SK-N-SH treated with all-trans-retinoic acid at 6 μM for 48 hours (cell line): Measurements from ENCODE around the gene EFEMP1.

Experiments
- ATAC-seq: fragments of 200-7000 bp; cut with Tn5 transposase; 3 replicates; pipeline ENCODE4 v1.9.1; 2020; ENCODE audit warnings: mild to moderate bottlenecking, moderate library complexity
- ARNTL ChIP-seq: fragments of 450-650 bp; formaldehyde crosslinking; IDR thresholded peaks from 2 replicates; pipeline ENCODE4 v1.5.0; 2020; ENCODE audit warnings: low read depth, mild to moderate bottlenecking, moderate library complexity, borderline replicate concordance
- CSDC2 ChIP-seq: fragments of 250-450 bp; sonication (Bioruptor Pico); IDR thresholded peaks from 2 replicates; pipeline ENCODE4 v1.5.0; 2020; ENCODE audit warnings: mild to moderate bottlenecking, moderate library complexity
- ESRRG ChIP-seq: fragments of 250-450 bp; sonication (Bioruptor Pico); IDR thresholded peaks from 2 replicates; pipeline ENCODE4 v1.6.1; 2021; ENCODE audit warnings: mild to moderate bottlenecking
- GLIS3 ChIP-seq: fragments of 250-450 bp; sonication (Bioruptor Pico); IDR thresholded peaks from 2 replicates; pipeline ENCODE4 v1.5.0; 2020; ENCODE audit warnings: mild to moderate bottlenecking, moderate library complexity
- ISL1 ChIP-seq: fragments of 250-450 bp; sonication (Bioruptor Pico); IDR thresholded peaks from 2 replicates; pipeline ENCODE4 v2.1.2; 2022; ENCODE audit warnings: mild to moderate bottlenecking, moderate library complexity
- OSR1 ChIP-seq: fragments of 250-450 bp; sonication (Bioruptor Pico); IDR thresholded peaks from 2 replicates; pipeline ENCODE4 v1.8.0; 2022; ENCODE audit warnings: moderate library complexity, mild to moderate bottlenecking, inconsistent platforms
- PPARA ChIP-seq: fragments of 250-450 bp; sonication (Bioruptor Pico); IDR thresholded peaks from 2 replicates; pipeline ENCODE4 v1.5.0; 2020; ENCODE audit warnings: mild to moderate bottlenecking, borderline replicate concordance
- RARB ChIP-seq: fragments of 250-450 bp; sonication (Bioruptor Pico); IDR thresholded peaks from 2 replicates; pipeline ENCODE4 v1.8.0; 2021; ENCODE audit warnings: mild to moderate bottlenecking, moderate library complexity
- SNAI2 ChIP-seq: fragments of 250-450 bp; sonication (Bioruptor Pico); IDR thresholded peaks from 2 replicates; pipeline ENCODE4 v1.5.0; 2020; ENCODE audit warnings: mild to moderate bottlenecking, moderate library complexity
- TCF4 ChIP-seq: fragments of 250-450 bp; sonication (Bioruptor Pico); IDR thresholded peaks from 2 replicates; pipeline ENCODE4 v1.8.0; 2021; ENCODE audit warnings: mild to moderate bottlenecking, moderate library complexity, borderline replicate concordance
- TOX ChIP-seq: fragments of 250-450 bp; sonication (Bioruptor Pico); IDR thresholded peaks from 2 replicates; pipeline ENCODE4 v1.8.0; 2021; ENCODE audit warnings: mild to moderate bottlenecking, moderate library complexity, borderline replicate concordance
- ZC3H10 ChIP-seq: fragments of 250-450 bp; sonication (Bioruptor Pico); IDR thresholded peaks from 2 replicates; pipeline ENCODE4 v1.5.1; 2021; ENCODE audit warnings: mild to moderate bottlenecking, moderate library complexity
- ZFP3 ChIP-seq: fragments of 250-450 bp; sonication (Bioruptor Pico); IDR thresholded peaks from 2 replicates; pipeline ENCODE4 v1.5.0; 2020; ENCODE audit warnings: mild to moderate bottlenecking, moderate library complexity
- ZFP30 ChIP-seq: fragments of 450-650 bp; formaldehyde crosslinking; IDR thresholded peaks from 2 replicates; pipeline ENCODE4 v1.5.0; 2022; ENCODE audit warnings: mild to moderate bottlenecking, moderate library complexity
- ZNF565 ChIP-seq: fragments of 450-650 bp; formaldehyde crosslinking; conservative IDR thresholded peaks from 2 replicates; pipeline ENCODE4 v1.5.0; 2020; ENCODE audit warnings: low read depth, mild to moderate bottlenecking, moderate library complexity
- ZNF70 ChIP-seq: fragments of 450-650 bp; formaldehyde crosslinking; IDR thresholded peaks from 2 replicates; pipeline ENCODE4 v1.5.0; 2020; ENCODE audit warnings: mild to moderate bottlenecking, moderate library complexity
- ZNF8 ChIP-seq: fragments of 450-650 bp; formaldehyde crosslinking; IDR thresholded peaks from 2 replicates; pipeline ENCODE4 v1.5.0; 2020; ENCODE audit warnings: mild to moderate bottlenecking, moderate library complexity
- TF ChIP-seq, protein P1 (sequence below): fragments of 250-450 bp; sonication (Bioruptor Pico); IDR thresholded peaks from 2 replicates; pipeline ENCODE4 v1.5.1; 2021; ENCODE audit warnings: mild to moderate bottlenecking, moderate library complexity
- TF ChIP-seq, protein P2 (sequence below): fragments of 250-450 bp; sonication (Bioruptor Pico); IDR thresholded peaks from 2 replicates; pipeline ENCODE4 v1.5.1; 2020; ENCODE audit warnings: low read depth, mild to moderate bottlenecking, moderate library complexity
- TF ChIP-seq, protein P3 (sequence below): fragments of 250-450 bp; sonication (Bioruptor Pico); IDR thresholded peaks from 2 replicates; pipeline ENCODE4 v1.8.0; 2021; ENCODE audit warnings: low read depth, mild to moderate bottlenecking, moderate library complexity, borderline replicate concordance
- TF ChIP-seq, protein P4 (sequence below): fragments of 250-450 bp; sonication (Bioruptor Pico); IDR thresholded peaks from 2 replicates; pipeline ENCODE4 v1.5.0; 2020; ENCODE audit warnings: mild to moderate bottlenecking, moderate library complexity
- TF ChIP-seq, protein P5 (sequence below): fragments of 250-450 bp; sonication (Bioruptor Pico); IDR thresholded peaks from 2 replicates; pipeline ENCODE4 v1.8.0; 2020; ENCODE audit warnings: mild to moderate bottlenecking, moderate library complexity, borderline replicate concordance

Gene EFEMP1

DNA sequence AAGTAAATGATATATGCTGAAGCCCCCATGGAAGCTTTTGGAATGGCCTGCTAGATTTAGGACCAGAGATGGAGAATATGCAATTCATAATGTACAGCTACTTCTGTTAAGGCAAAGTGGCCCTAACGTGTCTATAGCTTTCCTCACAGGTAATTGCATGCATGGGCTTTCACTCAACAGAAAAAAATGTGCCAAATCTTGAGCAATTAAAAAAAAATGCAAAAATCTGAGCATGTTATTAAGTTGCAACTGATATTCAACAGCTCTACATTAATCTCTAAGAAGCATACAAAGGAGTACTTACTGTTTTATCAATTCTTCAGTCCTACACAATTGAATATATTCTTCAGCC is 79.6 kb downstream of the EFEMP1 start:
- ATAC-seq, result no peak
- TF ChIP-seq ESRRG, result no peak
- TF ChIP-seq, protein P1, sequence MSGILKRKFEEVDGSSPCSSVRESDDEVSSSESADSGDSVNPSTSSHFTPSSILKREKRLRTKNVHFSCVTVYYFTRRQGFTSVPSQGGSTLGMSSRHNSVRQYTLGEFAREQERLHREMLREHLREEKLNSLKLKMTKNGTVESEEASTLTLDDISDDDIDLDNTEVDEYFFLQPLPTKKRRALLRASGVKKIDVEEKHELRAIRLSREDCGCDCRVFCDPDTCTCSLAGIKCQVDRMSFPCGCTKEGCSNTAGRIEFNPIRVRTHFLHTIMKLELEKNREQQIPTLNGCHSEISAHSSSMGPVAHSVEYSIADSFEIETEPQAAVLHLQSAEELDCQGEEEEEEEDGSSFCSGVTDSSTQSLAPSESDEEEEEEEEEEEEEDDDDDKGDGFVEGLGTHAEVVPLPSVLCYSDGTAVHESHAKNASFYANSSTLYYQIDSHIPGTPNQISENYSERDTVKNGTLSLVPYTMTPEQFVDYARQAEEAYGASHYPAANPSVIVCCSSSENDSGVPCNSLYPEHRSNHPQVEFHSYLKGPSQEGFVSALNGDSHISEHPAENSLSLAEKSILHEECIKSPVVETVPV (CRISPR knock-in tag), result no peak
- no peak for TF ChIP-seq ZC3H10

DNA sequence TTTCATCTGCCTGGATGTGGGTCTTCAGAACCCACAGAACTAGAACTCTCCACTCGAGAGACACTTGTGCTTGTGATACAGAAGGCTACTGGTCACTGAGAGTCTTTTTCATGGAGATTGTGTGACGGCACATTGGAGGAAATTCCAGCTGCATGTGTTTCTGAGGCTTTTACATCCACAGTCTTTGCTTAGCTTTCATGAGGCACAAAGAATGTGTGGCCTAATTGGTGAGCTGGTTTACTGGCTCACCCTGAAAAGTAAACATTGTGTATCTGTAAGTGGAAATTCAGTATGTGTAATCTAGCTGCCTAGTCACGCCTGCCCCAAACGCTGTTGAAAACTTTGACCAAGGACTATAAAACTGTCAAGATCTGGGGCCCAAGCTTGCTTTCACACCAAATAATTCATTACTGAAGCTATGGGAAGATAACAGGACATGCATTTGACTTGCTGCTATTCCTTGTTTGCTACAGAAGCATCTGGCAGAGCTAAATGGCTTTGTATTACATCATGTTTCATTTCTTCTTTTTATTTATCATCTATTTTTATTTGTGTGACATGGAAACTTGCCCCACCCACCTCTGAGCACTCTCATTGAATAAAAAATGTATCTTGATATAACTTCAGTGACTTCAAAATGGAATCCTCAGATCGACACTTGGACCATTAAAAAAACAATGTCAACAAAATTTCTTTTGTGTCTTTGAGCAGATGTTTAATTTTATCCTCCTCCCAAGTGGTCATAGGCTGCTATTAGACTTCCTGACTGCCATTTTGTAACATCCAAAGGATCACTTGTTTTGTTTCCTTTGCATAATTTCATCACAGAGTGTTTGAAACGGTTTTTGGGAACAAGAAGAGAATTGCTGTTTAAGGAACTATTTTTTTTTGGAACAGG is 80.2 kb downstream of the EFEMP1 start:
- TF ChIP-seq ZNF565 (CRISPR knock-in tag), result no peak
- no peak for TF ChIP-seq ZNF70
- TF ChIP-seq RARB, result no peak
- TF ChIP-seq OSR1, result no peak
- no peak for TF ChIP-seq ESRRG
- TF ChIP-seq ISL1, result no peak
- TF ChIP-seq TOX (CRISPR knock-in tag), result no peak
- no peak for TF ChIP-seq SNAI2
- TF ChIP-seq PPARA (CRISPR knock-in tag), result no peak
- TF ChIP-seq, protein P2, sequence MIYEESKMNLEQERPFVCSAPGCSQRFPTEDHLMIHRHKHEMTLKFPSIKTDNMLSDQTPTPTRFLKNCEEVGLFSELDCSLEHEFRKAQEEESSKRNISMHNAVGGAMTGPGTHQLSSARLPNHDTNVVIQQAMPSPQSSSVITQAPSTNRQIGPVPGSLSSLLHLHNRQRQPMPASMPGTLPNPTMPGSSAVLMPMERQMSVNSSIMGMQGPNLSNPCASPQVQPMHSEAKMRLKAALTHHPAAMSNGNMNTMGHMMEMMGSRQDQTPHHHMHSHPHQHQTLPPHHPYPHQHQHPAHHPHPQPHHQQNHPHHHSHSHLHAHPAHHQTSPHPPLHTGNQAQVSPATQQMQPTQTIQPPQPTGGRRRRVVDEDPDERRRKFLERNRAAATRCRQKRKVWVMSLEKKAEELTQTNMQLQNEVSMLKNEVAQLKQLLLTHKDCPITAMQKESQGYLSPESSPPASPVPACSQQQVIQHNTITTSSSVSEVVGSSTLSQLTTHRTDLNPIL (CRISPR knock-in tag), result no peak
- no peak for TF ChIP-seq ZNF8 (CRISPR knock-in tag)
- TF ChIP-seq, protein P3, sequence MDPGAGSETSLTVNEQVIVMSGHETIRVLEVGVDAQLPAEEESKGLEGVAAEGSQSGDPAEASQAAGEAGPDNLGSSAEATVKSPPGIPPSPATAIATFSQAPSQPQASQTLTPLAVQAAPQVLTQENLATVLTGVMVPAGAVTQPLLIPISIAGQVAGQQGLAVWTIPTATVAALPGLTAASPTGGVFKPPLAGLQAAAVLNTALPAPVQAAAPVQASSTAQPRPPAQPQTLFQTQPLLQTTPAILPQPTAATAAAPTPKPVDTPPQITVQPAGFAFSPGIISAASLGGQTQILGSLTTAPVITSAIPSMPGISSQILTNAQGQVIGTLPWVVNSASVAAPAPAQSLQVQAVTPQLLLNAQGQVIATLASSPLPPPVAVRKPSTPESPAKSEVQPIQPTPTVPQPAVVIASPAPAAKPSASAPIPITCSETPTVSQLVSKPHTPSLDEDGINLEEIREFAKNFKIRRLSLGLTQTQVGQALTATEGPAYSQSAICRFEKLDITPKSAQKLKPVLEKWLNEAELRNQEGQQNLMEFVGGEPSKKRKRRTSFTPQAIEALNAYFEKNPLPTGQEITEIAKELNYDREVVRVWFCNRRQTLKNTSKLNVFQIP (CRISPR knock-in tag), result no peak
- no peak for TF ChIP-seq ZFP3 (CRISPR knock-in tag)
- TF ChIP-seq ZC3H10, result no peak
- TF ChIP-seq ARNTL (CRISPR knock-in tag), result no peak
- no peak for TF ChIP-seq GLIS3 (CRISPR knock-in tag)
- TF ChIP-seq TCF4 (CRISPR knock-in tag), result no peak
- TF ChIP-seq, protein P1 (CRISPR knock-in tag), result no peak
- ATAC-seq, result no peak

DNA sequence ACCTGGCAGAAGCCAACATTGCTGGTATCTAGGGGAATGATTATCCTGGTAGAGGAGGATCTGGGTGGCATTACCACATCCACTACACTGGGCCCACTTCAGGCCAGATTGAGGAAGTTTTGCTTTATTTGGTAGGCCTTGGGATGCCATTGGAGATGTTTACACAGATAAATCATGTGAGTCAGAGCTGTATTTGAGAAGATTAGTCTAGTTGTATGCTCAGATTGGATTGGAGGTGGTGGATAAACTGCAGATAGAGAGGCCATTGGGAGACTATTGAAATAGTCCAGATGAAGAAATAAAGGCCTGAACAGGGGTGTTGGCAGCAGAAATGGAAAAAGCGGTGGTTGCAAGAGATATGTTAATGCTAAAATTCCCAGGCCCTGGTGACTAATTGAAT is 81.5 kb downstream of the EFEMP1 start:
- TF ChIP-seq ZNF565 (CRISPR knock-in tag) (no peak), ZFP30 (CRISPR knock-in tag) (no peak), ZNF8 (CRISPR knock-in tag) (no peak), SNAI2 (no peak), ZC3H10 (no peak), ESRRG (no peak), CSDC2 (CRISPR knock-in tag) (no peak), ISL1 (no peak), ZNF70 (no peak), ZFP3 (CRISPR knock-in tag) (no peak), OSR1 (no peak)
- TF ChIP-seq, protein P4, sequence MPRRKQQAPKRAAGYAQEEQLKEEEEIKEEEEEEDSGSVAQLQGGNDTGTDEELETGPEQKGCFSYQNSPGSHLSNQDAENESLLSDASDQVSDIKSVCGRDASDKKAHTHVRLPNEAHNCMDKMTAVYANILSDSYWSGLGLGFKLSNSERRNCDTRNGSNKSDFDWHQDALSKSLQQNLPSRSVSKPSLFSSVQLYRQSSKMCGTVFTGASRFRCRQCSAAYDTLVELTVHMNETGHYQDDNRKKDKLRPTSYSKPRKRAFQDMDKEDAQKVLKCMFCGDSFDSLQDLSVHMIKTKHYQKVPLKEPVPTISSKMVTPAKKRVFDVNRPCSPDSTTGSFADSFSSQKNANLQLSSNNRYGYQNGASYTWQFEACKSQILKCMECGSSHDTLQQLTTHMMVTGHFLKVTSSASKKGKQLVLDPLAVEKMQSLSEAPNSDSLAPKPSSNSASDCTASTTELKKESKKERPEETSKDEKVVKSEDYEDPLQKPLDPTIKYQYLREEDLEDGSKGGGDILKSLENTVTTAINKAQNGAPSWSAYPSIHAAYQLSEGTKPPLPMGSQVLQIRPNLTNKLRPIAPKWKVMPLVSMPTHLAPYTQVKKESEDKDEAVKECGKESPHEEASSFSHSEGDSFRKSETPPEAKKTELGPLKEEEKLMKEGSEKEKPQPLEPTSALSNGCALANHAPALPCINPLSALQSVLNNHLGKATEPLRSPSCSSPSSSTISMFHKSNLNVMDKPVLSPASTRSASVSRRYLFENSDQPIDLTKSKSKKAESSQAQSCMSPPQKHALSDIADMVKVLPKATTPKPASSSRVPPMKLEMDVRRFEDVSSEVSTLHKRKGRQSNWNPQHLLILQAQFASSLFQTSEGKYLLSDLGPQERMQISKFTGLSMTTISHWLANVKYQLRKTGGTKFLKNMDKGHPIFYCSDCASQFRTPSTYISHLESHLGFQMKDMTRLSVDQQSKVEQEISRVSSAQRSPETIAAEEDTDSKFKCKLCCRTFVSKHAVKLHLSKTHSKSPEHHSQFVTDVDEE, result no peak
- TF ChIP-seq, protein P5, sequence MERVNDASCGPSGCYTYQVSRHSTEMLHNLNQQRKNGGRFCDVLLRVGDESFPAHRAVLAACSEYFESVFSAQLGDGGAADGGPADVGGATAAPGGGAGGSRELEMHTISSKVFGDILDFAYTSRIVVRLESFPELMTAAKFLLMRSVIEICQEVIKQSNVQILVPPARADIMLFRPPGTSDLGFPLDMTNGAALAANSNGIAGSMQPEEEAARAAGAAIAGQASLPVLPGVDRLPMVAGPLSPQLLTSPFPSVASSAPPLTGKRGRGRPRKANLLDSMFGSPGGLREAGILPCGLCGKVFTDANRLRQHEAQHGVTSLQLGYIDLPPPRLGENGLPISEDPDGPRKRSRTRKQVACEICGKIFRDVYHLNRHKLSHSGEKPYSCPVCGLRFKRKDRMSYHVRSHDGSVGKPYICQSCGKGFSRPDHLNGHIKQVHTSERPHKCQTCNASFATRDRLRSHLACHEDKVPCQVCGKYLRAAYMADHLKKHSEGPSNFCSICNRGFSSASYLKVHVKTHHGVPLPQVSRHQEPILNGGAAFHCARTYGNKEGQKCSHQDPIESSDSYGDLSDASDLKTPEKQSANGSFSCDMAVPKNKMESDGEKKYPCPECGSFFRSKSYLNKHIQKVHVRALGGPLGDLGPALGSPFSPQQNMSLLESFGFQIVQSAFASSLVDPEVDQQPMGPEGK (CRISPR knock-in tag), result no peak
- ATAC-seq, result no peak; the same call in 1 of the 3 replicates
